Left renal pelvis (tissue), 4 donors: ENCODE data around the gene SRGAP2C. TPM values are rescaled to one million over a fixed set of nuclear protein-coding genes. Genes with fewer than 3 reads are reported as not detected.
"Not testable (repeated sequence)": the region's sequence is repeated elsewhere in the genome, so short reads cannot be mapped to it uniquely, and the experiment has no call there.

ENCODE experiments used
- DNase-seq, 4 donors: peaks; one replicate each; pipeline ENCODE4 v3.0.0-alpha.2; 2013; ENCODE audit warnings: low read depth in 4 of 4, low spot score in 3 of 4
- polyA plus RNA-seq, 4 donors: library from polyadenylated mRNA; unstranded; fragments of 120-200 nt; gene quantifications; one replicate each; pipeline ENCODE4 v1.2.1, GENCODE V29; 2013; ENCODE audit not compliant: insufficient read length in 4 of 4

The SRGAP2C gene
- polyA plus RNA-seq, 4 donors = 11.9 to 25.0 (median 18.6) TPM

DNA sequence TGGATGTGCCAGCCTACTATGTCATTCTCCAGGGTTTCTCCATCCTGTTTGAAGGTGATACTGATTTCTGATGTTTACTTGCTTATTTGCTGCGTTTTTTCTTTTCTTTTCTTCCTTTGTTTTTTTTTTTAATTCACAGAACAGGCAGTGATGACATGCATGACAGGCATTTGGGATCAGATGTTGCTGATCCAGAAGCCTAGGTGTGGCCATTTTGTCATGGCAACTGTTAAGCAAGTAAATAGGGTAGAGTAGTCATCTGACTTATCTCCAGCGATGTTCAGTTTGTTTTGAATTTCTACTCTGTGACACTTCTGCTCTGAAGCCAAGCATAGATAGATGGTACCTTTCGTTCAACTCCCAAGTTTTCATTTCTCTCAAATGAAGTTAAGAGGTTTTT, 181.4 kb downstream of the SRGAP2C start:
- not testable (repeated sequence) for DNase-seq

DNA sequence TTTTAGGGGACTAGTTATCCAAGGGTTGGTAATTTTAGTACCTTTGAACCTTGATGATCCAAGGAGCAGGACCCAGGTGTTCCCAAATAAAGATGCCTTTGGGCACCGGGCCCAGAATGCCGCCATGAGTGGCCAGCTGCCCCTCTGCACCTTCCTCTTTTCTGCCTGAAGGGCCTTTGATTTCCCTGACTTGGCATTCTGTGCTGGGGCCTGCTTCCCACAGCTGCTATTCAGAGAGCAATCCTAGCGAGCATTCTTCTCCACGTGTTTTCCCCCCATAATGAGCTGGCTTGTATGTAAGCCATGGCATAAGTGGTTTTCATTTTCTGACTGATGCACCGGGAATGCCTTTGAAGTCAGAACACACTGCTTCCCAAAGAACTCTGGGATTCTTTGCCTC, 184.1 kb downstream of the SRGAP2C start:
- DNase-seq = not testable (repeated sequence)

GRCh38 chr1:121369959-121370358, 185.2 kb downstream of the SRGAP2C start:
- not testable (repeated sequence) for DNase-seq

DNA sequence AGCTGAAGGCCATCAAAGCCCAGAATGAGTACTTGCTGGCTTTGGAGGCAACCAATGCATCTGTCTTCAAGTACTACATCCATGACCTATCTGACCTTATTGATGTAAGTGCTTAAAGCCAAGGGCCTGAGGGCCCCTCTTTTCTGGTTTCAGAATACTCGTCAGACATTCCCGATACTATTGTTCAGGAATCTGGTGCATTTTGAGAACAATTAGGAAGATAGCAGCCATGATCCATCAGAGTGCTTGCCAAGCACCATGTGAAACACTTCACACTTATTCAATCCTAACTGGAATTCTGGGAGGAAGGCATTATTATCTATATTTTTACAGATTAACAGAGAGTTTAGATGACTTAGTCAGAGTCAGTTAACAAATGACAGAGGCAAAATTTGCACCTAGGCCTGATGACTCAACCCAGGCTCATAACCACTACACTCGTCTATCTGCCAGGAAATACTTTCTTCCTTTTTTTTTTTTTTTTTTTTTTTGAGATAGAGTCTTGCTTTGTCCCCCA, 190.1 kb downstream of the SRGAP2C start:
- not testable (repeated sequence) for DNase-seq

DNA sequence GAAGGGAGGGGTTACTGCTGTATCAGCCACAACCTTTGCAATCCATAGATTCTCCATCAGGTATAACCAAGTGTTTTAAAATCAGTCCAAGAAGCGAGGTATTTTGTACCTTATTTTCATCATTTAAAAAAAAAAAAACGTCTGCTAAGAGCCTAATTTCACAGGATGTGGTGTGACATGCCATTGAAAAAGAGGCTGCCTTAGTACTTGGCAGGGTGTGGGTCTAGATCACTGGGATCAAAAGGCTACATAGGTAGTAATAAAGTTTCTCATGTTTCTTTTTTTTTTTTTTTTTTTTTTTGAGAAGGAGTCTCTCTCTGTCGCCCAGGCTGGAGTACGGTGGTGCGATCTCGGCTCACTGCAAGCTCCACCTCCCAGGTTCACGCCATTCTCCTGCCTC, 192.2 kb downstream of the SRGAP2C start:
- not testable (repeated sequence) for DNase-seq

DNA sequence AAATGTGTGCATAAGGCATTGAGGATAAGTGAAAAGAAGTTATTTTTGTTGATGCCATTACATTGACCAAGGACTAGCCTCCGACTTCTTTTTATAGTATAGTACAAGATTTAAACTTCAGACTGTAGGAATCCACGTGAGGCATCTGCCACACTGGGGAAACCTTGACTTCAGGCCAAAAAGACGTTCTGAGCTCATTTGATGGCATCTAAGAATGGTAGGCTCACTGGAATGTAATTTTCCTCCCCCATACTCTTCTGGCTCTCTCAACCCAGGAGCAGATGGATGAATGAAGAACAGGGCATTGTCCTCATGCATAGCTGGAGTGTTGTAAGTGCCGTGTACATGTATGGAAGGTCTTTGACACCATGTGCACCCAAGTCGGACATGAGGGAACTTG, 194.0 kb downstream of the SRGAP2C start:
- not testable (repeated sequence) for DNase-seq

GRCh38 chr1:121384754-121385153, 200.0 kb downstream of the SRGAP2C start:
- DNase-seq = not testable (repeated sequence)

- not testable (repeated sequence) for DNase-seq
Measured at GRCh38 chr1:121385162-121385561, 200.4 kb downstream of the SRGAP2C start.

DNA sequence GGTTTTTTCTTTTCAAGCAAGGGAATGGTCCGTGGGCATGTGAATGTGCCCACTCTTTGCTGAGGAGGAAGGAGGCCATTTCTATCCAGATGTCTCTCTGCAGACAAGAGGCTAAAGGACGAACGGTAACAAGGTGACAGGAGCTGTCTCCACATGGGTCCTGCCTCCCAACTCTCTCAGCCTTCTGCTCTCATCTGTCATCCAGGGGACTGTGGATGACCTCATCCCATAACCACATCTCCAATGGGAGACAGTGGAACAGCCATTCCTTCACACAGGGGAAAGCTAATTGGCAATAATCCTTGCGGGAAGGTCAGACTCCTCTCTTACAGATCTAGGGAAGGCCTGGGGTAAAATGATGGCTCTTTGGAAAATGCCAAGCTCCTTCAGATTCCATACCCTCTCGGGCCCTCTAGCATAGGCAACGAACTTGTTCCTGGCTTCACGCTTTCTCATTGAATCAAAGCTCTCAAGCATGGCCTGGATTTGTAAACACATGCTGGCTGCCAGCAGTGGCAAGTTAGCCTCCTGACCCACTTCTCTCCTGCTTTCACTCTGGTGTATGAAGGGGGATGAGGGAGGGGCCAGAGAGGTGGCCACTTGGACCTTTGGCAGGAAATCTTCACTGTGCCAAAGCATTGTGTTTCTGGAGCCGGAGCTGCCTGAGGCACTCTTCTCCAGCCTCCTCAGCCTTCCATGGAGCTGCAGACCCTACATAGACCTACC, 201.0 kb downstream of the SRGAP2C start:
- not testable (repeated sequence) for DNase-seq

- DNase-seq = not testable (repeated sequence)
Measured at GRCh38 chr1:121386319-121386948, 201.7 kb downstream of the SRGAP2C start.

GRCh38 chr1:121389895-121390560, 205.3 kb downstream of the SRGAP2C start:
- not testable (repeated sequence) for DNase-seq

DNA sequence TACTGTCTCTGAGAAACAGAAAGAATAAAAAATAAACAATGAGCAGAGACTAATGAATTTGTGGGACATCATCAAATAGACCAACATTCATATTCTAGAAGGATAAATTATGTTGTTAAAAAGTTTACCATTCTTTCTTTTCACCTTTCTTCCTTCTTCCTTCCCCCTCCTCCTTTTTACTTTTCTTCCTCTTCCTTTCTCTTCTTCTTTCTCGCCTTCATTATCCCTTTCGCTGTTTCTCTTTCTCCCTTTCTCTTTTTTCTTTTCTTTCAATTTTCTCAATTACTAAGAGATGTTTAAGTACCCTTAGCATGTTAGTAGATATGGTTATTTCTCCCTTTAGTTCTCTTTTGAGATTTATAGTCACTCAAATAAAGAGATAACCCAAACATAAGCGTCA, 207.4 kb downstream of the SRGAP2C start:
- DNase-seq = not testable (repeated sequence)

DNA sequence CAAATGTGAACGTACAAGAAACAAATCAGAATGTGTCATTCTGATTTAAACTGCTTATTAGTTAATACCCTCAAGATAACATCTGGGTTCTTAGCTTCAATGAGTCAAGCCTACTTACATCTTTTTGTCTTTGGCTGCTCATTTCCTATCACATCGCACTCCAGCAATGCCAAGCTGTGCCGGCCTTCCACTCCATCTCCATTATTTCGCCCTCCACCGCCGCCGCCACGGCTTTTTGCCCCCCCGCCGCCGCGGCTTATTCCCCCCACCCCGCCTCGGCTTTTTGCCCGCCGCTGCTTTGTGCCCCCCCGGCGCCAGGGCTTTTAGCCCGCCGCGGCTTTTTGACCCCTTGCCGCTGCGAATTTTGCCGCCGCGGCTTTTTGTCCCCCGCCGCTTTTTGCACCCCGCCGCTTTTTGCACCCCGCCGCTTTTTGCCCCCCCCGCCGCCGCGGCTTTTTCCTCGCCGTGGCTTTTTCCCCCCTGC, 211.0 kb downstream of the SRGAP2C start:
- DNase-seq = not testable (repeated sequence)

GRCh38 chr1:121396335-121397081, 211.7 kb downstream of the SRGAP2C start:
- DNase-seq = not testable (repeated sequence)

GRCh38 chr1:121397101-121397500, 212.3 kb downstream of the SRGAP2C start:
- DNase-seq = not testable (repeated sequence)

- not testable (repeated sequence) for DNase-seq
Measured at GRCh38 chr1:121399193-121399592, 214.4 kb downstream of the SRGAP2C start.

DNA sequence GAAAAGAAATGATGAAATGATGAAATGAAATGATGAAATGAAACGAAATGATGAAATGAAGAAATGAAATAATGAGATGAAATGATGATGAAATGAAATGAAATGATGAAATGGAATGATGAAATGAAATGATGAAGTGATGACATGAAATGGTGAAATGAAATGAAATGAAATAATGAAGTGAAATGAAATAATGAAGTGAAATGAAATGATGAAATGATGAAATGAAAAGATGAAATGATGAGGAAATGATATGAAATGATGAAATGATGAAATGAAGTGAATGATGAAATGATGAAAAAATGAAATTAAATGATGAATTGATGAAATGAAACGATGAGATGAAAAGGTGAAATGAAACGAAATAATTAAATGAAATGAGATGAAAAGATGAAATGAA, 215.3 kb downstream of the SRGAP2C start:
- DNase-seq = not testable (repeated sequence)

- not testable (repeated sequence) for DNase-seq
Measured at GRCh38 chr1:121400541-121401310, 216.0 kb downstream of the SRGAP2C start.

GRCh38 chr1:121401375-121401955, 216.7 kb downstream of the SRGAP2C start:
- not testable (repeated sequence) for DNase-seq
